KMS-11 (cell line): ENCODE results near the gene SLX9.

Experiments used
- H2AFZ ChIP-seq: fragments of 200-600 bp; sonication (generic); 2 replicates; pipeline ENCODE4 v1.6.1; 2016; ENCODE audit warnings: antibody characterized with exemption, mixed run types, low read depth
- H3K27ac ChIP-seq: fragments of 200-600 bp; sonication (generic); 2 replicates; pipeline ENCODE4 v1.6.1; 2016; ENCODE audit warnings: mild to moderate bottlenecking, mixed run types
- H3K27me3 ChIP-seq: fragments of 200-600 bp; sonication (generic); 2 replicates; pipeline ENCODE4 v1.6.1; 2017; ENCODE audit warnings: mild to moderate bottlenecking, low read depth, mixed run types, moderate library complexity; ENCODE audit not compliant: insufficient read depth
- H3K36me3 ChIP-seq: fragments of 200-600 bp; sonication (generic); 2 replicates; pipeline ENCODE4 v1.6.1; 2017; ENCODE audit warnings: mild to moderate bottlenecking, mixed run types; ENCODE audit not compliant: insufficient read depth
- H3K4me1 ChIP-seq: fragments of 200-600 bp; sonication (generic); 2 replicates; pipeline ENCODE4 v1.6.1; 2016; ENCODE audit warnings: mild to moderate bottlenecking, low read depth, mixed run types; ENCODE audit not compliant: poor library complexity, severe bottlenecking
- H3K4me2 ChIP-seq: fragments of 200-600 bp; sonication (generic); 2 replicates; pipeline ENCODE4 v1.7.0; 2016; ENCODE audit warnings: mild to moderate bottlenecking, mixed run types
- H3K4me3 ChIP-seq: fragments of 200-600 bp; sonication (generic); IDR thresholded peaks from 2 replicates; pipeline ENCODE4 v1.6.1; 2017; ENCODE audit warnings: low read depth, low read length, mixed read lengths; ENCODE audit not compliant: insufficient read depth
- H3K79me2 ChIP-seq: fragments of 200-600 bp; sonication (generic); 2 replicates; pipeline ENCODE4 v1.6.1; 2016; ENCODE audit warnings: low read depth, mixed run types; ENCODE audit not compliant: insufficient read depth
- H3K9ac ChIP-seq: fragments of 200-600 bp; sonication (generic); 2 replicates; pipeline ENCODE4 v1.6.1; 2016; ENCODE audit warnings: mild to moderate bottlenecking, mixed run types
- H4K20me1 ChIP-seq: fragments of 200-600 bp; sonication (generic); 2 replicates; pipeline ENCODE4 v1.6.1; 2016; ENCODE audit warnings: mild to moderate bottlenecking, mixed run types; ENCODE audit not compliant: insufficient read depth
- TF ChIP-seq, protein P1 (sequence below): fragments of 200-600 bp; sonication (generic); conservative IDR thresholded peaks from 2 replicates; pipeline ENCODE4 v1.6.1; 2017; ENCODE audit warnings: low read depth, mild to moderate bottlenecking, antibody characterized with exemption, low read length, moderate library complexity, mixed read lengths

SLX9 gene

DNA sequence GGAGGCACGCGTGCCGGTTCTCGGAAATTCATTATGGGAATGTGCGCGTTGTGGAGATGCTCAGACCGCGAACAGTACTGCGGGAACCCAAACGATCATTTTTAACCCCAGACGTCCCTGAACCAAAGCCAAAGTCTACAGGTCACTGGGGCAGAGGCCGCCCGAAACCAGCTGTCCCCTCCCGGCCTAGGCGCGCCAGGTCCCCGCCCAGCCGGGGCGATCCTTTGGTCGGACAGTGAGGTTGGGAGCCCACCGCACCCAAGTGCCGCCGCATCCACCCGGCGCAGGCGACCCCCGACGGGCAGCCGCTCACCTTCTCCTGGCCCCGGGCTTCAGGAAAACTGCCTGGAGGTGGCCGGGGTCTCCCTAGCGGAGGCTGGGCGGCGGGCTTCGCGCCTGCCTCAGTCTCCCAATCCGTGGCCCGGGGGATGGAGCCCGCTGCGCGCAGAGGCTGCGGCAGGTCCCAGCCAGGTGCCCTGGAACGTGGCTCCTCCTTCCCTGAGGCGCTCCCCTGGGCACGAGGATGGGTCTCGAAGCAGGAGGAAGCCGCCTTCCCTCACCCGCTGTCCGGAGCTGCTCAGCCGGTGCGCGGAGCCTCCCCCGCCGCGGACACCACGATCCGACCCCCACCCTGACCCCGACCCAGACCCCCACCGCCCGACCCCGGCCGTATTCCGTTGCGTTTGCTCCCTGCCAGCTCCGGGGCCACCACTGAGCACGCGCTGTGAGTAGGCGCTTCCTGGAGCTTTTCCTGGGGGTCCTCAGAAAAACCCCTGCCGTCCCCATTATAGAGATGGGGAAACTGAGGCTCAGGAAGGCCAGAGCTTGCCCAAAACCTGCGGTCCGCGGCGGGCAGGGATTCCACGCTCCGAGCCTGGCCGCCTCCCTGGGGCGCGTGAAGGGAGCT lies 8.1 kb upstream of the SLX9 start:
- no peaks in the 10 kb centered on the region for H3K36me3 ChIP-seq
- no peak overlapping the region for H3K4me2 ChIP-seq
- no peaks in the 10 kb centered on the region for H3K4me1 ChIP-seq
- no peak overlapping the region for H3K4me3 ChIP-seq
- peaks cover 68% of the 10 kb centered on the region for H3K27me3 ChIP-seq
- TF ChIP-seq, protein P1, sequence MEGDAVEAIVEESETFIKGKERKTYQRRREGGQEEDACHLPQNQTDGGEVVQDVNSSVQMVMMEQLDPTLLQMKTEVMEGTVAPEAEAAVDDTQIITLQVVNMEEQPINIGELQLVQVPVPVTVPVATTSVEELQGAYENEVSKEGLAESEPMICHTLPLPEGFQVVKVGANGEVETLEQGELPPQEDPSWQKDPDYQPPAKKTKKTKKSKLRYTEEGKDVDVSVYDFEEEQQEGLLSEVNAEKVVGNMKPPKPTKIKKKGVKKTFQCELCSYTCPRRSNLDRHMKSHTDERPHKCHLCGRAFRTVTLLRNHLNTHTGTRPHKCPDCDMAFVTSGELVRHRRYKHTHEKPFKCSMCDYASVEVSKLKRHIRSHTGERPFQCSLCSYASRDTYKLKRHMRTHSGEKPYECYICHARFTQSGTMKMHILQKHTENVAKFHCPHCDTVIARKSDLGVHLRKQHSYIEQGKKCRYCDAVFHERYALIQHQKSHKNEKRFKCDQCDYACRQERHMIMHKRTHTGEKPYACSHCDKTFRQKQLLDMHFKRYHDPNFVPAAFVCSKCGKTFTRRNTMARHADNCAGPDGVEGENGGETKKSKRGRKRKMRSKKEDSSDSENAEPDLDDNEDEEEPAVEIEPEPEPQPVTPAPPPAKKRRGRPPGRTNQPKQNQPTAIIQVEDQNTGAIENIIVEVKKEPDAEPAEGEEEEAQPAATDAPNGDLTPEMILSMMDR: no peak
- no peaks in the 10 kb centered on the region for H4K20me1 ChIP-seq
- H2AFZ ChIP-seq: no peak overlapping the region
- no peak overlapping the region for H3K9ac ChIP-seq
- no peaks in the 10 kb centered on the region for H3K79me2 ChIP-seq
- no peak overlapping the region for H3K27ac ChIP-seq

DNA sequence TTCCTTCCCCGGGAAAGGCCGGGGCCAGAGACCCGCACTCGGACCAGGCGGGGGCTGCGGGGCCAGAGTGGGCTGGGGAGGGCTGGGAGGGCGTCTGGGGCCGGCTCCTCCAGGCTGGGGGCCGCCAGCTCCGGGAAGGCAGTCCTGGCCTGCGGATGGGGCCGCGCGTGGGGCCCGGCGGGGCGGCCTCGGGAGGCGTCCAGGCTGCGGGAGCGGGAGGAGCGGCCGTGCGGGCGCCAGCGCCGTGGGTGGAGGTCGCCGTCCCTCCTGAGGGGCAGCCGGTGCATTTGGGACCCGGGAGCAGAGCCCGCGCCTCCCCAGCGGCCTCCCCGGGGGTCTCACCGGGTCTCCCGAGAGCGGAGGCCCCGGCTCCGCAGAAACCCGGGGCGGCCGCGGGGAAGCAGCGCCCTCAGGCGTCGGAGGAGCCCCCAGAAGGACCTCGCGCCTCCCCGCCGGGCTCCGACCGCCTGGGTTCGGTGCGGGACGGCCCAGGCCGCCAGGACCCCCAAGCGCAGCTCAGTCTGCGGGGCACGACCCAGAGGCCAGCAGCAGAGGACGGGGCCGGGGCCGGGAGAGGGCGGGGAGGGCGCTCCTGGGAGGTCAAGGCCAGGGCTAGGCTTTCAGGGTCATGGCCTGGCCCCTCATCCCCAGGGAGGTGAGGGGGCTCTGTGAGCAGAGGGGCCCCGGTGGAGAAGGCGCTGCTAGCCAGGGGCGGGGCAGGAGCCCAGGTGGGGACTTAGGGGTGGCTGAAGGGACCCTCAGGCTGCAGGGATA lies 7.2 kb upstream of the SLX9 start:
- Histone ChIP-seq H3K27me3 (peaks cover 60% of the 10 kb centered on the region), H4K20me1 (no peaks in the 10 kb centered on the region), H3K4me1 (no peaks in the 10 kb centered on the region), H3K36me3 (no peaks in the 10 kb centered on the region), H3K4me3 (no peak overlapping the region), H3K27ac (no peak overlapping the region), H3K4me2 (no peak overlapping the region), H3K9ac (no peak overlapping the region), H3K79me2 (no peaks in the 10 kb centered on the region), H2AFZ (no peak overlapping the region)
- TF ChIP-seq, protein P1: no peak

DNA sequence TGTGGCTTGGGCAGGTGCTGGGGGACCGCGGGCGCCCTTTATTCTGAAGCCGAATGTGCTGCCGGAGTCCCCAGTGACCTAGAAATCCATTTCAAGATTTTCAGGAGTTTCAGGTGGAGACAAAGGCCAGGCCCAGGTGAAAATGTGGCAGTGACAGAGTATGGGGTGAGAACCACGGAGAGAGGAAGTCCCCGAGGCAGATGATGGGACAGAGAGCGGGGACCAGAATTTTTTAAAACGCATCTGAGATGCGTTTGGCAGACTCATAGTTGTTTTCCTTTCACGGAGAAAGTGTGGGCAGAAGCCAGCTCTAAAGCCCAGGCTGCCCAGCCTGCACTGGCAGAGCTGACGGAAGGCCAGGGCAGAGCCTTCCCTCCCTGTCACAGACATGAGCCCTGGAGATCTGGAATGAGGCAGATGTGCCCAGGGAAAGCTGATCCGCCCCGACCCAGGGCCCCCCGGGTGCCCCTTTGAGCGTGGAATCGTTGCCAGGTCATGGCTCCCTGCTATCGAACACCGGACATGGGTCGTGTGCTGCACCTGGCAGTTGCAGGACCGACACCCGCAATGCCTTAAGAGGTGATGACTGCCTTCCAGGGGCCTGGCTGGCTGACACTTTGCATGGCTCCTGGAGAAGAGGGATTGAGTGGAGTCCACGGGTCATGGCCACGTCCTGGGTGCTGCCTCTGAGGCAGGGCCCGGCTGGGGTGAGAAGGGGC lies 6.5 kb upstream of the SLX9 start:
- TF ChIP-seq, protein P1: no peak
- Histone ChIP-seq H3K36me3 (no peaks in the 10 kb centered on the region), H3K4me1 (no peaks in the 10 kb centered on the region), H3K27ac (no peak overlapping the region), H2AFZ (no peak overlapping the region), H3K9ac (no peak overlapping the region), H3K4me3 (no peak overlapping the region), H3K4me2 (no peak overlapping the region), H3K79me2 (no peaks in the 10 kb centered on the region), H4K20me1 (no peaks in the 10 kb centered on the region), H3K27me3 (peaks cover 52% of the 10 kb centered on the region)

DNA sequence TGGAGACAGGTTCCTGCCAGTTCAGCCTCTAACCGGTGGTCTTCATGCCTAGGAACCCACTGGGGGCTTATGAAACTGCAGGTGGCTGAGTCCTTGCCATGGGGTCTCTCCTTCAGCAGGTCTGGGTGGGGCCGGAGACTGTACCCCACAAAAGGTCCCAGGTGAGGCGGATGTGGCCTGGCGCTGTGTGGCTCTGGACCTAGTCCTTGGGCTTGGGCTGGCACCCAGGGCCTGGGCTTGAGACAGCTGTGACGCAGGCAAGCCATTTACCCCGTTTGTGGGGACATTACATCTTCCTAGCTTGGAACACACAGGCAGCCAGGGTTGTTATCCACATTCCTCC lies 5.9 kb upstream of the SLX9 start:
- no peaks in the 10 kb centered on the region for H3K79me2 ChIP-seq
- H4K20me1 ChIP-seq: no peaks in the 10 kb centered on the region
- H2AFZ ChIP-seq: no peak overlapping the region
- peaks cover 48% of the 10 kb centered on the region for H3K27me3 ChIP-seq
- H3K4me1 ChIP-seq: peaks cover 2% of the 10 kb centered on the region
- no peaks in the 10 kb centered on the region for H3K36me3 ChIP-seq
- no peak overlapping the region for H3K27ac ChIP-seq
- H3K4me2 ChIP-seq: no peak overlapping the region
- no peak overlapping the region for H3K4me3 ChIP-seq
- TF ChIP-seq, protein P1: no peak
- H3K9ac ChIP-seq: no peak overlapping the region
